Neural cell (in vitro differentiated cells): ENCODE data around the gene DNAJC11.

ENCODE experiments used
- EP300 ChIP-seq: fragments of 450-650 bp; conservative IDR thresholded peaks from 2 replicates; pipeline ENCODE4 v1.6.1; 2014; ENCODE audit warnings: antibody characterized with exemption, mild to moderate bottlenecking, moderate library complexity; ENCODE audit not compliant: poor library complexity, severe bottlenecking
- TAF1 ChIP-seq: IDR thresholded peaks from 2 replicates; pipeline ENCODE4 v1.6.1; 2012; ENCODE audit warnings: low read depth
- TF ChIP-seq, protein P1 (sequence below): fragments of 450-650 bp; IDR thresholded peaks from 2 replicates; pipeline ENCODE4 v1.5.1; 2014; ENCODE audit warnings: antibody characterized with exemption, mild to moderate bottlenecking, moderate library complexity; ENCODE audit not compliant: poor library complexity, severe bottlenecking

DNA sequence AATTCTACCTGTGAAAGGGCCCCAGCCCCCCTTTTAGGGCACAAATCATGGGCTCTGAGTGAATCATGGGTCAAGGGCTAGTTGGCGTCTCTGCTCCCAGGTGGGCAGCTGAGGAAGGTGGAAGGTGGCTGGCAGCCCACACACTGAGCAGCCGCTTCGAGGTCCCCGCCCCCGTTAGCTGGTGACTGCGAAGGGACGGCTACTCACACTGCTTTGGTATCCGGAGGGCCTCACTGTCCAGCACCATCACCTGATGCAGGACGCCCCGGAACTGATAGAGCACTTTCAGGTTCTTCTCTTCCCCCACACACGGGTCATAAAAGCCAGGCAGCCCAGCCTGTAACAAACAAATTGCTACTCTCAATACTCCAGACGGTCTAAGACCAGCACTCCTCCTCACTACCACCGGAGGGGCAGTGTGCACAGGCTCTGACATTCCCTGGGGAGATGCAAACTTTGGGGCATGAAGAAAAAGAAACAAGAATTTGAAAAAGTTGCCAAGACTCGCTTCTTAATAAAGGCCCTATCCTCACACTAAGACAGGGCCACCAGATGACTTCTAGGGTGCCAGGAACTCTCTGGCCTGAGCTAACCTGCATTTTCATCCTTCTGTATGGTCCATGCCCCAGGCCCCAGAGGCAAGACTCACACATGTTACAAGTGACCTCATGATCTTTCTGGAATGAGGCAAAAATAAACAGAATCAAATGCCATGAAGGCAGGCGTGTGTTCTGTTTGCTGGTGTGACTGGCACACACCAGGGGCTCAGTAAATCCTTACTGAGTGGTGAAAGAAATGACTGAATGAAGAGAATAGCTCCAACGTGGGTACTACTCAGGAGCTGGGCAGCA, 65.5 kb downstream of the DNAJC11 start:
- TF ChIP-seq EP300 = no peak
- TF ChIP-seq TAF1 = no peak
- TF ChIP-seq, protein P1, sequence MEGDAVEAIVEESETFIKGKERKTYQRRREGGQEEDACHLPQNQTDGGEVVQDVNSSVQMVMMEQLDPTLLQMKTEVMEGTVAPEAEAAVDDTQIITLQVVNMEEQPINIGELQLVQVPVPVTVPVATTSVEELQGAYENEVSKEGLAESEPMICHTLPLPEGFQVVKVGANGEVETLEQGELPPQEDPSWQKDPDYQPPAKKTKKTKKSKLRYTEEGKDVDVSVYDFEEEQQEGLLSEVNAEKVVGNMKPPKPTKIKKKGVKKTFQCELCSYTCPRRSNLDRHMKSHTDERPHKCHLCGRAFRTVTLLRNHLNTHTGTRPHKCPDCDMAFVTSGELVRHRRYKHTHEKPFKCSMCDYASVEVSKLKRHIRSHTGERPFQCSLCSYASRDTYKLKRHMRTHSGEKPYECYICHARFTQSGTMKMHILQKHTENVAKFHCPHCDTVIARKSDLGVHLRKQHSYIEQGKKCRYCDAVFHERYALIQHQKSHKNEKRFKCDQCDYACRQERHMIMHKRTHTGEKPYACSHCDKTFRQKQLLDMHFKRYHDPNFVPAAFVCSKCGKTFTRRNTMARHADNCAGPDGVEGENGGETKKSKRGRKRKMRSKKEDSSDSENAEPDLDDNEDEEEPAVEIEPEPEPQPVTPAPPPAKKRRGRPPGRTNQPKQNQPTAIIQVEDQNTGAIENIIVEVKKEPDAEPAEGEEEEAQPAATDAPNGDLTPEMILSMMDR = no peak
